ENCODE measurements around the gene ARRDC5.
"Not testable (repeated sequence)": the region's sequence is repeated elsewhere in the genome, so short reads cannot be mapped to it uniquely, and the experiment has no call there.

Gene ARRDC5

DNA sequence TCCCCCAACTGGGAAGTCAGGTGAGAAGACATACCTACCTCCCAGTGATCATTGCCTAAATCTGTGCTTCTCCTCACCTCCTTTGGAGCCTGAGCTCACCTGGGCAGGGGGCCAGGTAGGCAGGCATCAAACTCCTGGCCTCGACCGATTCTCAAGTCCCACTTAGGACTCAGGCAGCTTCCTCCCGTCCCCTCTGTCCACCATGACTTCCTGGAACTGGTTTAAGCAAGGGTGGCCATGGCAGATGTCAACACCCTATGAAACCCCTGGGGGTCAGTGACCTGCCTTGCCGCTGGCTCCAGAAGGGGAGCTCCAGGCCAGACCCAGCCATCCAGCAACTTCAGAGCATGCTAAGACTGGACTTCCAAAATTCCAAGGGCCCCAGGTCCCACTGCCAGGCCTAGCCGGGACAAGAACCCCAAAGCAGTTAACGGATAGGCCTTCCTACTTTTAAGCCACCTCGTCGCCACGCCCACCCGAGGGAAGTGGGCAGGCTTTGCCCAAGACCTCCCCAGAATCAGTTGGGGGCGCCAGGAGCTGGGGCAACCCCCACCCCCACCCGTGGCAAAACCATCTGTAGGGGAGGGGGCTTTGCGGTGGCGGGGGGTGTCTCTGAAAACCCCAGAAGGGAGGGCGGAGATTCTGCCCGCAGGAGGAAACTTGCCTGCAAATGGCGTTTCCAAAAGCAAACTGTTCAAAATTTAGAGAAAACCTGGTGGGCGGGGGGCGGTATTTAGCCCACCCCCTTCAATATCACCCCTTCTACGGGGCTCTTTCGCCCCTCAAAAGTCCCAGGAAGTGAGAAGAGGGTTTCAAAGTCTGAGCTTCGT is 35.9 kb downstream of the ARRDC5 start:
- Histone ChIP-seq H3K4me3 (ENCODE audit: low read length) (peak overlapping the region; percentile 89), H4K20me1 (ENCODE audit: insufficient read depth, low read length) (no peaks in the 10 kb centered on the region), H3K9me3 (ENCODE audit: insufficient read depth, low read length) (no peaks in the 10 kb centered on the region), H3K9ac (ENCODE audit: low read length) (peak overlapping the region; percentile 91), H3K27ac (ENCODE audit: low read length) (peak overlapping the region; percentile 24), H2AFZ (ENCODE audit: low read depth, low read length) (peak overlapping the region; percentile 39; the same call in 1 of the 2 replicates), H3K79me2 (ENCODE audit: low read length) (no peaks in the 10 kb centered on the region), H3K4me1 (ENCODE audit: low read length) (peaks cover 23% of the 10 kb centered on the region), H3K27me3 (ENCODE audit: low read depth, low read length) (no peaks in the 10 kb centered on the region), H3K4me2 (ENCODE audit: low read length) (peak overlapping the region; percentile 87), H3K36me3 (replicated peaks; ENCODE audit: low read depth, low read length) (no peaks in the 10 kb centered on the region)
- TF ChIP-seq CTCF (IDR thresholded peaks at IDR 0.05; ENCODE audit: low read depth, low read length) = no peak
- no peak for TF ChIP-seq EZH2phosphoT487 (IDR thresholded peaks at IDR 0.05; ENCODE audit: low read depth)

DNA sequence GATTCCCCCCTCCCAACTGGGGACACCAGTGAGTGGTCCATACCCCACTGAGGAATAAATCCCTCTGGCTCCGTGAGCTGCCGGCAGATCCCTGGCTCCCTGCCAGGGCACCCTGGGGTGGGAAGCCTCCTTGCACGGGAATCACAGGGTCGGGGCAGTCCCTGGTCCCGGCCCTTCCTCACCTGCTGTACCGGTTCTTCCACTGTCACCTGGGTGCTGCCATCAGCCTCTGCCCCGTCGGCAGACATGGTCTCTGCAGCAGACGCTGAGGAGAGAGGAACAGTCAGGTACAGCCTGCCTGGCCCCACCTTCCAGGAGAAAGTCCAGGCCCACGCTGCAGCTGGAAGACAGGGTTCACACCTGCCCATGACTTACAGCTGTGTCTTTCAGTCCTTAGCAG is 41.5 kb downstream of the ARRDC5 start:
- H3K27me3 ChIP-seq (ENCODE audit: low read depth, low read length) = no peaks in the 10 kb centered on the region
- no peaks in the 10 kb centered on the region for H4K20me1 ChIP-seq (ENCODE audit: insufficient read depth, low read length)
- no peaks in the 10 kb centered on the region for H3K9me3 ChIP-seq (ENCODE audit: insufficient read depth, low read length)
- H3K4me3 ChIP-seq (ENCODE audit: low read length) = no peak overlapping the region
- no peak overlapping the region for H3K9ac ChIP-seq (ENCODE audit: low read length)
- TF ChIP-seq EZH2phosphoT487 (IDR thresholded peaks at IDR 0.05; ENCODE audit: low read depth) (no peak), CTCF (IDR thresholded peaks at IDR 0.05; ENCODE audit: low read depth, low read length) (no peak)
- no peaks in the 10 kb centered on the region for H3K4me1 ChIP-seq (ENCODE audit: low read length)
- H3K79me2 ChIP-seq (ENCODE audit: low read length) = no peaks in the 10 kb centered on the region
- no peak overlapping the region for H3K4me2 ChIP-seq (ENCODE audit: low read length)
- H3K27ac ChIP-seq (ENCODE audit: low read length) = no peak overlapping the region
- H2AFZ ChIP-seq (ENCODE audit: low read depth, low read length) = no peak overlapping the region
- peaks cover 14% of the 10 kb centered on the region for H3K36me3 ChIP-seq (replicated peaks; ENCODE audit: low read depth, low read length)

DNA sequence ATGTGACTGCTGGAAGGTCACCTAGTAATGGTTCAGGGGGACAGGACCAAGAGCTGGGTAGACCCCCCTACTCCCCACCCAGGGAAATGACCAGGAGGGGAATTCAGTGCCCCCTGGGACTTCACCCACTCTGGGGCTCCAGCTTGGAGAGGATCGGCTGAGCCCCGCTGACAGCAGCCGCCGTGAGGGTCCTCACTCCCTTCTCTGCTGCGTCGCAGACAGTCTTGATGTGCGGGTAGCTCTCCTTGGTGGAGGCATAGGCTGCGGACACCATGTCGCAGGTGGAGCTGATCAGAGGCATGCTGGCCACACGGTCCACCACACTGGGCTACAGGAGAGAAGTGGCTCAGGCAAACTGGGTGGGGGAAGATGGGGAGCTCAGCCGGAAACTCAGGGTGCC is 43.0 kb downstream of the ARRDC5 start:
- H3K4me3 ChIP-seq (ENCODE audit: low read length) = no peak overlapping the region
- H3K36me3 ChIP-seq (replicated peaks; ENCODE audit: low read depth, low read length) = peaks cover 21% of the 10 kb centered on the region
- TF ChIP-seq CTCF (IDR thresholded peaks at IDR 0.05; ENCODE audit: low read depth, low read length) = no peak
- TF ChIP-seq EZH2phosphoT487 (IDR thresholded peaks at IDR 0.05; ENCODE audit: low read depth) = no peak

DNA sequence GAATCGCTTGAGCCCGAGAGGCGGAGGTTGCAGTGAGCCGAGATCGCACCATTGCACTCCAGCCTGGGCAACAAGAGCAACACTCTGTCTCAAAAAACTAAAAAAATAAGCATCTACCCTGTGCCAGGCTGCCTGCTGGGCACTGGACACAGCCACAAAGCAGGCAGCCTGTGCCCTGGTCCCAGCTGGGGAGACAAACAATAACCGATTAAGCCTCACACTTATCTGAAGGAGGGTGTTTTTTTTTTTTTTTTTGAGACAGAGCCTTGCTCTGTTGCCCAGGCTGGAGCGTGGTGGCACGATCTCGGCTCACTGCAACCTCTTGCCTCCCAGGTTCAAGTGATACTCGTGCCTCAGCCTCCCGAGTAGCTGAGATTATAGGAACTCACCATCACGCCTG is 46.2 kb downstream of the ARRDC5 start:
- H3K36me3 ChIP-seq (replicated peaks; ENCODE audit: low read depth, low read length) = peaks cover 23% of the 10 kb centered on the region
- H3K79me2 ChIP-seq (ENCODE audit: low read length); H4K20me1 ChIP-seq (ENCODE audit: insufficient read depth, low read length): not testable (repeated sequence)

More for the DNA sequence above, 43.0 kb downstream of the ARRDC5 start:
- Histone ChIP-seq H3K4me1 (ENCODE audit: low read length) (no peaks in the 10 kb centered on the region), H3K27ac (ENCODE audit: low read length) (no peak overlapping the region), H3K79me2 (ENCODE audit: low read length) (no peaks in the 10 kb centered on the region), H2AFZ (ENCODE audit: low read depth, low read length) (no peak overlapping the region), H3K9me3 (ENCODE audit: insufficient read depth, low read length) (no peaks in the 10 kb centered on the region), H3K4me2 (ENCODE audit: low read length) (no peak overlapping the region), H3K9ac (ENCODE audit: low read length) (no peak overlapping the region), H3K27me3 (ENCODE audit: low read depth, low read length) (no peaks in the 10 kb centered on the region), H4K20me1 (ENCODE audit: insufficient read depth, low read length) (no peaks in the 10 kb centered on the region)

GRCh38 chr19:4853506-4853905 is 49.2 kb downstream of the ARRDC5 start:
- H3K27me3 ChIP-seq (ENCODE audit: low read depth, low read length); H3K27ac ChIP-seq (ENCODE audit: low read length); H3K4me2 ChIP-seq (ENCODE audit: low read length); H3K9me3 ChIP-seq (ENCODE audit: insufficient read depth, low read length); H2AFZ ChIP-seq (ENCODE audit: low read depth, low read length); H4K20me1 ChIP-seq (ENCODE audit: insufficient read depth, low read length); H3K79me2 ChIP-seq (ENCODE audit: low read length); H3K9ac ChIP-seq (ENCODE audit: low read length); H3K4me3 ChIP-seq (ENCODE audit: low read length): not testable (repeated sequence)
- Histone ChIP-seq H3K4me1 (ENCODE audit: low read length) (peaks cover 24% of the 10 kb centered on the region), H3K36me3 (replicated peaks; ENCODE audit: low read depth, low read length) (peaks cover 14% of the 10 kb centered on the region)

More for the DNA sequence above, 46.2 kb downstream of the ARRDC5 start:
- H3K4me3 ChIP-seq (ENCODE audit: low read length); H3K9ac ChIP-seq (ENCODE audit: low read length); H3K9me3 ChIP-seq (ENCODE audit: insufficient read depth, low read length); H2AFZ ChIP-seq (ENCODE audit: low read depth, low read length); H3K4me1 ChIP-seq (ENCODE audit: low read length); H3K4me2 ChIP-seq (ENCODE audit: low read length); H3K27me3 ChIP-seq (ENCODE audit: low read depth, low read length); H3K27ac ChIP-seq (ENCODE audit: low read length): not testable (repeated sequence)

Measured in OCI-LY3 (cell line).